ENCODE measurements around the gene LCOR. TPM values are rescaled to one million over a fixed set of nuclear protein-coding genes. Genes with fewer than 3 reads are reported as not detected.

The LCOR gene
- total RNA-seq, 1 donor: 29.9 TPM

- peak overlapping the region; percentile 46 for H3K4me3 ChIP-seq (ENCODE audit: low read depth, low read length)
- peak; percentile 92 for DNase-seq (ENCODE audit: low read depth)
- TF ChIP-seq, protein P1, sequence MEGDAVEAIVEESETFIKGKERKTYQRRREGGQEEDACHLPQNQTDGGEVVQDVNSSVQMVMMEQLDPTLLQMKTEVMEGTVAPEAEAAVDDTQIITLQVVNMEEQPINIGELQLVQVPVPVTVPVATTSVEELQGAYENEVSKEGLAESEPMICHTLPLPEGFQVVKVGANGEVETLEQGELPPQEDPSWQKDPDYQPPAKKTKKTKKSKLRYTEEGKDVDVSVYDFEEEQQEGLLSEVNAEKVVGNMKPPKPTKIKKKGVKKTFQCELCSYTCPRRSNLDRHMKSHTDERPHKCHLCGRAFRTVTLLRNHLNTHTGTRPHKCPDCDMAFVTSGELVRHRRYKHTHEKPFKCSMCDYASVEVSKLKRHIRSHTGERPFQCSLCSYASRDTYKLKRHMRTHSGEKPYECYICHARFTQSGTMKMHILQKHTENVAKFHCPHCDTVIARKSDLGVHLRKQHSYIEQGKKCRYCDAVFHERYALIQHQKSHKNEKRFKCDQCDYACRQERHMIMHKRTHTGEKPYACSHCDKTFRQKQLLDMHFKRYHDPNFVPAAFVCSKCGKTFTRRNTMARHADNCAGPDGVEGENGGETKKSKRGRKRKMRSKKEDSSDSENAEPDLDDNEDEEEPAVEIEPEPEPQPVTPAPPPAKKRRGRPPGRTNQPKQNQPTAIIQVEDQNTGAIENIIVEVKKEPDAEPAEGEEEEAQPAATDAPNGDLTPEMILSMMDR (IDR thresholded peaks at IDR 0.05; ENCODE audit: insufficient read depth, low read length): no peak
Measured at GRCh38 chr10:97024168-97025073, 192.3 kb downstream of the LCOR start.

- H3K4me3 ChIP-seq (ENCODE audit: low read depth, low read length): no peak overlapping the region
- TF ChIP-seq, protein P1 (IDR thresholded peaks at IDR 0.05; ENCODE audit: insufficient read depth, low read length): peak; percentile 45
- peak; percentile 43 for DNase-seq (ENCODE audit: low read depth)
Measured at GRCh38 chr10:97025613-97026242, 193.6 kb downstream of the LCOR start.

DNA sequence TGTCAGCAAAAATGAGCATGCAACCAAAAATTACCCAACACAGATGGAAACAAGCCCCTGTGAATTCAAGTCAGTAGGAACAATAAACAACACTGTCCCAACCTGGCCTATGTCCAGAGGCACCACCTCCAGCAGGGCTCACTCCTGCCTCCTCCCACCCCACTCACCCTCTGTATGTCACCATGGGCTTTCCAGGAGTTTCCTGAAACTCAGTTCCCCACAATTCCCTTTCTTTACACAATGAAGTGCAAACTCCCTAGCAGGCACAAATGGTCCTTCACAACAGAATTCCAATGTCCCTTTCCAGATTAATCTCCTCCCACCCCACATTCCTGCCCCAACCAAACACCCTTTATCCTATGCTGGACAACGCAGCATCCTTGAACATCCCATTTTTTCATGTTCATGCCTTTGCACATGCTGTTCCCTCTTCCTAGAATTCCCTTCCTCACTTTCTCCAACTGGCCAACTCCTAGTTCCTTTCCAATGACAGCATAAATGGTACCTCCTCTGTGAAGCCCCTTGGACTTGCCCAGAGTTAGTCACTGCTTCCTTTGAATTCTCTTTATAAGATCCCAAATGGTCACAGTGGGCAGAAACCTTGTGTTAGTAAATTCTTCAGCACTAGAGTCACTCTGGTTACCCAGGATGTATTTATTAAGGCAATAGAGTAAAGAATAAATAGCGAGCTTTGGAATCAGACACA, 196.2 kb downstream of the LCOR start:
- TF ChIP-seq, protein P1 (IDR thresholded peaks at IDR 0.05; ENCODE audit: insufficient read depth, low read length): no peak
- DNase-seq (ENCODE audit: low read depth): peak; percentile 54

DNA sequence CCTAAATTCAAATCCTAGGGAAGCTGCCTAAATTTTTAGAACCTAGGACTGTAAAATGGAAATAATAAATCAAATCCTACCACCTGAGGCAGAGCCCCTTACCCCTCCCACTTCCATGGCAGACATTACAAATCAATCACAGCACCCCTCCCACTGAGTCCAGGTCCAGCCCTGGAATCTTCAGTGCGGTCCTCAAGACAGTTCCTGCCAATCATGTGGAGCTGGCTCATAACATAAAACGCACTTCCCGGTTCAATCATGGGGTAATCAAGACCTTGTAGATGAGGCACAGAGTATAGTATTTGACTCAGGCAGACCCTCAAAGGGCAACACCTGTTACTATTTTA, 196.7 kb downstream of the LCOR start:
- DNase-seq (ENCODE audit: low read depth): no peak
- H3K4me3 ChIP-seq (ENCODE audit: low read depth, low read length): no peak overlapping the region
- TF ChIP-seq, protein P1 (IDR thresholded peaks at IDR 0.05; ENCODE audit: insufficient read depth, low read length): no peak

More for the DNA sequence above, 196.2 kb downstream of the LCOR start:
- H3K4me3 ChIP-seq (ENCODE audit: low read depth, low read length): no peak overlapping the region

DNA sequence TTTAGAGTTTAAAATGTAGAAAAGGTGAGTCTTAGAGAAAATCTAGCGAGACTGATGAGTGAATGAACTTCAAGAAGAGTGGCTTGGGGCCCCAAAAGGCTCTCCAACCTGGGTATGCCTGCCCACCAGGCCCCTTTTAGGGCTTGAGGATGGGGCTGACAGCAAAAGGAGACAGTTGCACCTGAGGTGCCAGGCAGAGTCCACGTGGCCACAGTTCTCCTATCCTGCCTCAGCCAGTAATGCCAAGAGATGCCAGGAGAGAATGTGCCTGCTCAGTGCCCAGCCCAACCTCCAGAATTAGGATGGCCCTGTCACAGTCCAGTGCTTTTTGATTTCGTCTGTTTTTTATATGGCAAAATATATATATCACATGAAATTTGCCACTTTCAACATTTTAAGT, 197.2 kb downstream of the LCOR start:
- TF ChIP-seq, protein P1 (IDR thresholded peaks at IDR 0.05; ENCODE audit: insufficient read depth, low read length): no peak

GRCh38 chr10:97030894-97031293, 198.8 kb downstream of the LCOR start:
- TF ChIP-seq, protein P1 (IDR thresholded peaks at IDR 0.05; ENCODE audit: insufficient read depth, low read length): no peak
- DNase-seq (ENCODE audit: low read depth): no peak

More for the DNA sequence above, 197.2 kb downstream of the LCOR start:
- no peak overlapping the region for H3K4me3 ChIP-seq (ENCODE audit: low read depth, low read length)
- DNase-seq (ENCODE audit: low read depth): no peak

More at GRCh38 chr10:97030894-97031293, 198.8 kb downstream of the LCOR start:
- H3K4me3 ChIP-seq (ENCODE audit: low read depth, low read length): no peak overlapping the region
